Activated CD4-positive, alpha-beta T cell treated with anti-CD3 and anti-CD28 coated beads for 1 hour (primary cell): Measurements from ENCODE around the gene PKD2L2.
"Not testable (repeated sequence)": the region's sequence is repeated elsewhere in the genome, so short reads cannot be mapped to it uniquely, and the experiment has no call there.

ENCODE experiments used
- DNase-seq: peaks from one replicate; pipeline ENCODE4 v3.0.0-alpha.2; 2020

PKD2L2 gene

DNA sequence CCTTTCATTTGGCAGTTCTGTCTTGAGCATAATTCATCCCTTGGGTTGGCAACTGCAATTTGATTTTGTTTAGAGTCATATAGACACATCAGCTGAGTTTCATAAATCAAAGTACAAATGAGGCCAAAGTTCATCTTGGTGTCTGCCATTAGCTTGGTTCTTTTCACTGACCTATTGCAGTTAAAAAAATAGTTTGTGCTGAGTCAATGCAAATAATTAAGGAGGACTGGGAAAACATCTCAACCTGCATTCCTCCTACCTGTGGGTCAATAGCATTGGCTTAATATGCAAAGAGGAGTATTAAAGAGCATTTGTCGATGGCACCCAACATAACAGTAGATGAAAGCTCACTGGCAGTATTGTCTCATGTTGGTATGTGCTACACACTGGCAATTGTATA, 1.6 kb downstream of the PKD2L2 start:
- DNase-seq = no peak

- DNase-seq = no peak
Observed at GRCh38 chr5:137891849-137892248, 2.6 kb downstream of the PKD2L2 start.

DNA sequence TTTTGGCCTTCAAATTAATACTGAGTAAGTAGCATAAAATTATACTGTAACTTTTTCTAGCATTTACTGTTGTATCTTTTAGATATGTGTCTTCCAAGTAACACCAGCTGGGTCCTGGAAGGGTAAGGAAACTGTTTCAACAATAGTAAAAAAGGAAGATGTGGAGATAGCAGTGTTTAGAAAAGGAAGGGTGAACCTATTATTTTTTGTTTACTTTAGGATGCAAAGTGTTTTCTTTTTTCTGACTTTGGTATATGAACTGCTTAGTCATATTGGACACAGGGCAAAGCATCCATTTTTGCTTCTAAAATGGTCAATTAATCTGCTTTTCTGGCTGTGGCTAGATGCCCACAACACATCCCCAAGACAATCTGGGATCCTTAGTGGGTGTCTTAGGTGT, 5.3 kb downstream of the PKD2L2 start:
- DNase-seq = no peak

GRCh38 chr5:137896560-137896959, 7.3 kb downstream of the PKD2L2 start:
- no peak for DNase-seq

DNA sequence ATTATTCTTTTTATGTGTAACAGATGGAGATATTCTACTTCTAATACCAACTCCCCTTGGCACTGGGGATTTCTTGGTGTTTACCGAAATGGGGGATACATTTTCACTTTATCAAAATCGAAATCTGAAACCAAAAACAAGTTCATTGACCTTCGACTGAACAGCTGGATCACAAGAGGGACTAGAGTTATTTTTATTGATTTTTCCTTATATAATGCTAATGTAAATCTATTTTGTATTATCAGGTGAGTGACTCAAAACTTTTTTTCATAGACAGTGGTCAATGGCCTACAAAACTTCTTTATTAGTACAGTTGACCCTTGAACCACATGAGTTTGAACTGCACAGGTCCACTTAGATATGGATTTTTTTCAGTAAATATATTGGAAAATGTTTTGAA, 10.2 kb downstream of the PKD2L2 start:
- DNase-seq = no peak

DNA sequence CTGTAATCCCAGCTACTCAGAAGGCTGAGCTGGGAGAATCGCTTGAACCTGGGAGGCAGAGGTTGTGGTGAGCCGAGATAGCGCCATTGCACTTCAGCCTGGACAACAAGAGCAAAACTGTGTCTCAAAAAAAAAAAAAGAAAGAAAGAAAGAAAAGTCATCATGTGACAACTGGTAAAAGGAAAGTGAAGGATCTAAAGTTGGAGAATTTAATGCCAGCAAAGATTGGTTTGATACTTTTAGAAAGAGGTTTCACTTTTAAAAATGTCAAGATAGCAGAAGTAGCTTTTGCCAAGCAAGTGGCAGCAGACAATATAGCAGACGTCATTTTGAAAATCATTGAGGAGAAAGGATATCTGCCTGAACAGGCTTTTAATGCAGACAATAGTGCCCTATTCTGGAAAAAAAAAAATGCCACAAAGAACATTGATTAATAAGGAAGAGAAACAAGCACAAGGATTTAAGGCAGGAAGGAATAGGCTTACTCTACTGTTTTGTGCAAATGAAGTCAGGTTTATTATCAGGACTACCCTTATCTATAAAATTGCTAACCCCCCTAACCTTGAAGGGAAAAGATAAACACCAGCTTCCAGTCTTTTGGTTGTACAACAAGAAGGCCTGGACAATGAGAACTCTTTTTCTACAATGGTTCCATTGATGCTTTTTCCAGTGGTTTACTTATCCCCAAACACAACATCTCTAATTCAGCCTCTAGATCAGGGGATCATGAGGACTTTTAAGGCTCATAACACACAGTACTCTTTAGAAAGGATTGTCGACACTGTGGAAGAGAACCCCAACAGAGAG, 12.0 kb downstream of the PKD2L2 start:
- no peak for DNase-seq

DNA sequence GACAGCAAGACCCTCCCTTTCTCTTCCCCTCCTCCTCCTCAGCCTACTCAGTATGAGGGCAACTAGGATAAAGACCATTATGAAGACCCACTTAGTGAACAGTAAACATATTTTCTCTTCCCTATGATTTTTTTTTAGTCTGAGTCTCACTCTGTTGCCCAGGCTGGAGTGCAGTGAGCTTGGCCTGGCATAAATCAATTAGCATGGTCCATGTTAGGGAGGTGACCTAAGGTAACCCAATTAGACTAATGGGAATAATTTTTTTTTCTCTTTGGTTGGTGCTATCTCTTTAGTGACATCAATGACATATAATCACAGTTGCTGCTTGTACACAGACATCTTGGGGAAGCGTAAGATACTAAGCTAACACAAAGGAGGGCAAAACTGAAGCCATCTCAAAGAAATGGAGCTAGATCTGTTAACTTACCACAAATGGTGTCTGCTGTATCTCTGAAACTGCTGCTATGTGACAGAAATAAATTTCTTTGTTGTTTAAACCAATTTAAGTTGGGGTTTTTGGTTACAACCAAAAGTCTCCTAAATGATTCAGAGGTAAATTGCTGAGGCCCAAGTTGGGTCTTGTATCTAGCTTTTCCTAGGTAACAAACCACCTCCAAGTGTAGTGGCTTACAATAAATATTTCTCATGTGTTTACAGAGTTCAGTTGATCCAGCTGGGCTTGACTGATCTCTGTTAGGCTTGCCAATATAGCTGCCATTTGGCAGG, 13.3 kb downstream of the PKD2L2 start:
- DNase-seq = no peak

- DNase-seq = no peak
Observed at GRCh38 chr5:137914758-137915157, 25.5 kb downstream of the PKD2L2 start.

GRCh38 chr5:137916923-137917322, 27.7 kb downstream of the PKD2L2 start:
- DNase-seq = no peak

DNA sequence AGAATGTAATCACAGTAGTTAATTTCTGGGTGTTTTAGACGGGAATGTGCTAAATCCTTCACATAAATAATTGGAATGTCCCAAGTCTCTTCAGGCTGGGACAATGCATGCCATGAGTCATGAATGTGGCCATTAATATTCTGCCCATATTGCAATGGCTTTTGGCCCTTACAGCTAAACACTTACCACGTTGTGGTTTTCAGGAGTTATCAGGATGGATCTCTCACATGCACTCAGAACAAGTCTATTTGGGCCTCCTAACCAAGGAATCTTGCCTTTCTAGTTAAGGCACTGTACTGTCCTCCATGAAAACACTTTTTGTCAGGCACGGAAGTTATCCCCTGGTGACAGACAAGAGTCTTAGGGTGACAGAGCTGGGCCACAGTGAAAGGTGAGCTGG, 32.7 kb downstream of the PKD2L2 start:
- no peak for DNase-seq

- DNase-seq = no peak
Observed at GRCh38 chr5:137923856-137924255, 34.6 kb downstream of the PKD2L2 start.

DNA sequence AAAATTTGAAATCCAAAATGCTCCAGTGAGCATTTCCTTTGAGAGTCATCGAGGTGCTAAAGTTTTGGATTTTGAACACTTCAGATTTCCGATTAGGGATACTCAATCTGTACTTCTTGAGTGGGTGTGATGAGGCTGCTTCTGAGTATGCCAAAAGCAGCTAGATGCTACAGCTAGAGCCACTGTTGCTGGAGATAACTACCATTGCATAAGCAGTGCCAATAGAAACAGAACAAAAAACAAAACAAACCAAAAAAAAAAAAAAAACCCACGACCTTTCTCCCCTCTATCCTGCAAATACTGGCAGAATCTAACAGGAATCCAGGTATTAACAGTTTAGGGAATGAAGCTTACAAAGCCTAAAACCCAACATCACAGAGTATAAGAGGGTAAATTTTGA, 43.5 kb downstream of the PKD2L2 start:
- DNase-seq = no peak

DNA sequence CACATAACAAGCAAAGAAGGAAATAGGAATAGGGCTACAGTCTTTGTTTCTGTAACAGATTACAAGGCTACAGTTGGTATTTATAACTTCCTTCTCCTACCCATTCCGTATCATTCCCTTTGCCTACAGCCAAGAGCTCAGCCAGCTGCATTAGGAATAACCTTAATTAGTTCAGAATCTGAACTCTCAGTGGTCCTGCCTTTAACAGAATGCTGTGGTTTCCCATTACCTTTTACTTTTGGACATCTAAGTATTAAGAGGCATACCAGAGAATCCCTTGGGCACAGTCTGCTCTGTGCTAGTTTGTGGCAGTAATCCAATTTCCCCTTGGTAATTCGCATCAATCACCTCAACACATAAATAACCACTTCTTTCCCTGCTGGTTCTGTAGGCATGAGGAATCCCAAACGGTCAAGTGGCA, 44.2 kb downstream of the PKD2L2 start:
- DNase-seq = no peak

- DNase-seq = no peak
Observed at GRCh38 chr5:137935190-137935589, 45.9 kb downstream of the PKD2L2 start.

- DNase-seq = no peak
Observed at GRCh38 chr5:137935694-137936093, 46.4 kb downstream of the PKD2L2 start.

- no peak for DNase-seq
Observed at GRCh38 chr5:137937994-137938750, 48.9 kb downstream of the PKD2L2 start.

DNA sequence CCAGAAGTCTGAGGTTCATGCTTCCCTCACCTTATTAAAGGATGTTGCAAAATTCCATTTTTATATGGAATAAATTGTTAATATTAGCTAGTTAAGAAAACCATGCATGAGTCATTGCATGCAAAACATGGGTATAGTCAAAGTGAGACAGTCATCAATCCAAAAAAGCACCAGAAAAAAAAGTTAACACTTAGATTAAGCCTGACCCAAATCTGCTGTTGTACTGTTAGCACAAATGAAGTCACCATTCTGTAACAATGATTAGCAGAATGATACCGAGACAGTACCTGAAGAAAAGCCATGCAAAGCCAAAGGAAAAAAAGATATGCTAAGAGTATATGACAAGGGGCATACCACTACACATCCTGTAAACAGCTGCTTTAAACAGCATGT, 49.5 kb downstream of the PKD2L2 start:
- DNase-seq = no peak

DNA sequence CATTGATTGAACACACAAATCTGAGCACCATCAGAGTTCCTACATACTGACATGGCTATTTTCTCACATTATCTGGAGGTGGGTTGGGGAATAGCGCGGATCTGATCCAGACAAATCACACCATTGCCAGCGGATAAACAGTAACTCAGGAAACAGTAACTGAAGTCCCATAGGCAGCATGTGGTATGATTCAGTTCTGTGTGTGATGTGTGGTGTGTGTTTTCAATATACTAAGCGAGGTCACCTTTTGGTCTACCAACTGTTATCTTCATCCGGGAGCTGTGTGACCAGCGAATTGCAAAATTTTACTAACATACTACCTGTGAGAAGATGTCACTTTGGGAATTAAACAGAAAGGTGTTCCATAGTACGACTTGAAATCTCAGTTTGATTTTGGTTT, 50.1 kb downstream of the PKD2L2 start:
- no peak for DNase-seq

DNA sequence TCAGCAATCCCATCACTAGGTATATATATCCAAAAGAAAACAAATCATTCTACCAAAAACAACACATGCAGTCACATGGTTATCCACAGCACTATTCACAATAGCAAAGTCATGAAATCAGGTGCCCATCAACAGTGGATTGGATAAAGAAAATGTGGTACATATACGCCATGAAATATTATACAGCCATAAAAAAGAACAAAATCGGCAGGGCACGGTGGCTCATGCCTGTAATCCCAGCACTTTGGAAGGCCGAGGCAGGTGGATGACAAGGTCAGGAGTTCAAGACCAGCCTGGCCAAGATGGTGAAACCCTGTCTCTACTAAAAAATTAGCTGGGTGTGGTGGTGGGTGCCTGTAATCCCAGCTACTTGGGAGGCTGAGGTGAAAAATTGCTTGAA, 55.0 kb downstream of the PKD2L2 start:
- DNase-seq = not testable (repeated sequence)

DNA sequence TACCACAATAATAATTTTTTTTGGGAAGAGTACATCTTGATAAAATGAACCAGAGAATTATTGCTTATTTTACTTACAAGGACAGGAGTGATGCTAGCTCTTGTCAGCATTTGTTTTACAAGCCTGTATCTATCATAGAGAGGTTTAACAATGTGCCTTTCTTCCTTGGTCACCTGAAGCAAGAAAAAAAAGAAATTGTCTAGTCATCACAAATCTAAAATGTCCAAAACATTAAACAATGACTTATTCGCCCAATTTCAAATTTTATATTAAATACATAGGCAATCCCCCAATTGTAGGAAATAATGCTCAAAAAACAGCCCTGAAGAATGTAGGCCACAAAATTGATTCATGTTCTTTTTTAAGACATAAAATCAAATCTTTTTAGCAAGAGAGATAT, 56.6 kb downstream of the PKD2L2 start:
- DNase-seq = no peak

GRCh38 chr5:137954131-137954879, 65.0 kb downstream of the PKD2L2 start:
- DNase-seq = no peak

DNA sequence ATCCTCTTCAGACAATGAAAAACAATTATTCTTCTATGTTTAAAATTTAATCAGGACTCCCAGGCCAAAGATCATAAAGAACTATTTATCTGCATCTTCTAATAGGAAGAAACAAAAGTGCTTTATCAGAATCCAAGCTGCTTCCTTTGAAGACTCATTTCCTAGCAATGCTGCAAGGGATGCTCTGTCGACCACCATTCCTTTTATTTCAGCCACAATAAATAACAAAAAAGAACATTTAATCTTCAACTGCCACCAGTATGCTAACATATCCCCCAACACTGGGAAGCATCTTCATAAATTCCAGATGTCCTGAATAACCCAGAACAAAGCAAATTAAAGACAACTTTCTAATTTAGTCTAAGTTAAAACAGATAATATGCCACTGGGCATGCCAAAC, 68.7 kb downstream of the PKD2L2 start:
- no peak for DNase-seq

GRCh38 chr5:137959488-137959887, 70.2 kb downstream of the PKD2L2 start:
- DNase-seq = no peak
